H9 (cell line): ENCODE measurements around the gene GPC1. TPM values are rescaled to one million over a fixed set of nuclear protein-coding genes. Genes with fewer than 3 reads are reported as not detected.

Experiments used
- DNase-seq: peaks from one replicate; pipeline ENCODE4 v3.0.0-alpha.2; 2017
- H2AFZ ChIP-seq: one replicate; pipeline ENCODE4 v1.6.1; 2013; ENCODE audit warnings: mild to moderate bottlenecking, low read length, control low read depth, moderate library complexity
- H2AK5ac ChIP-seq: 2 replicates; pipeline ENCODE4 v1.6.1; 2013; ENCODE audit warnings: low read length, control low read depth, mixed read lengths; ENCODE audit not compliant: insufficient read length
- H2BK120ac ChIP-seq: one replicate; pipeline ENCODE4 v1.6.1; 2013; ENCODE audit warnings: low read depth, mild to moderate bottlenecking, low read length, control low read depth, inconsistent platforms; ENCODE audit not compliant: poor library complexity, severe bottlenecking
- H2BK12ac ChIP-seq: 2 replicates; pipeline ENCODE4 v1.6.1; 2013; ENCODE audit warnings: low read length, control low read depth, mixed read lengths, low read depth; ENCODE audit not compliant: insufficient read length
- H2BK15ac ChIP-seq: 2 replicates; pipeline ENCODE4 v1.6.1; 2013; ENCODE audit warnings: low read depth, low read length, control low read depth
- H2BK20ac ChIP-seq: one replicate; pipeline ENCODE4 v1.6.1; 2013; ENCODE audit warnings: low read depth, mild to moderate bottlenecking, low read length, control low read depth, inconsistent platforms; ENCODE audit not compliant: poor library complexity, severe bottlenecking
- H2BK5ac ChIP-seq: 2 replicates; pipeline ENCODE4 v1.6.1; 2013; ENCODE audit warnings: low read length, control low read depth, mixed read lengths; ENCODE audit not compliant: insufficient read length
- H3K14ac ChIP-seq: 2 replicates; pipeline ENCODE4 v1.6.1; 2013; ENCODE audit warnings: low read length, control low read depth; ENCODE audit not compliant: insufficient read depth
- H3K18ac ChIP-seq: 2 replicates; pipeline ENCODE4 v1.6.1; 2013; ENCODE audit warnings: low read depth, mild to moderate bottlenecking, mixed read lengths, low read length, control low read depth; ENCODE audit not compliant: insufficient read length
- H3K23ac ChIP-seq: 2 replicates; pipeline ENCODE4 v1.6.1; 2013; ENCODE audit warnings: low read length, control low read depth, mixed read lengths, low read depth; ENCODE audit not compliant: insufficient read length
- H3K23me2 ChIP-seq: 2 replicates; pipeline ENCODE4 v1.6.1; 2013; ENCODE audit warnings: low read depth, mild to moderate bottlenecking, mixed read lengths, low read length, control low read depth; ENCODE audit not compliant: insufficient read length, poor library complexity, severe bottlenecking
- H3K27ac ChIP-seq: 2 replicates; pipeline ENCODE4 v1.5.1; 2013; ENCODE audit warnings: low read length, control low read depth, mixed read lengths, low read depth; ENCODE audit not compliant: insufficient read length
- H3K27me3 ChIP-seq: 2 replicates; pipeline ENCODE4 v1.6.1; 2013; ENCODE audit warnings: low read length, control low read depth, inconsistent platforms; ENCODE audit not compliant: insufficient read depth
- H3K4ac ChIP-seq: 2 replicates; pipeline ENCODE4 v1.6.1; 2013; ENCODE audit warnings: low read depth, mild to moderate bottlenecking, control low read depth, inconsistent platforms, low read length, moderate library complexity
- H3K4me1 ChIP-seq: 2 replicates; pipeline ENCODE4 v1.6.1; 2013; ENCODE audit warnings: low read length, control low read depth, inconsistent platforms; ENCODE audit not compliant: insufficient read depth
- H3K4me2 ChIP-seq: 2 replicates; pipeline ENCODE4 v1.6.1; 2013; ENCODE audit warnings: low read length, control low read depth, mixed read lengths; ENCODE audit not compliant: insufficient read length, insufficient read depth
- H3K56ac ChIP-seq: 2 replicates; pipeline ENCODE4 v1.6.1; 2013; ENCODE audit warnings: low read depth, mild to moderate bottlenecking, mixed read lengths, low read length, control low read depth; ENCODE audit not compliant: insufficient read length
- H3K79me1 ChIP-seq: 2 replicates; pipeline ENCODE4 v1.6.1; 2013; ENCODE audit warnings: low read depth, mild to moderate bottlenecking, moderate library complexity, low read length, control low read depth, inconsistent platforms; ENCODE audit not compliant: insufficient read depth, poor library complexity, severe bottlenecking
- H3K79me2 ChIP-seq: 2 replicates; pipeline ENCODE4 v1.6.1; 2013; ENCODE audit warnings: low read length, control low read depth, inconsistent platforms; ENCODE audit not compliant: insufficient read depth
- H3K9ac ChIP-seq: 2 replicates; pipeline ENCODE4 v1.6.1; 2013; ENCODE audit warnings: low read length, control low read depth, mixed read lengths; ENCODE audit not compliant: insufficient read length; ENCODE audit errors: extremely low read depth
- H3K9me3 ChIP-seq: one replicate; pipeline ENCODE4 v1.6.1; 2013; ENCODE audit warnings: low read depth, low read length, inconsistent platforms; ENCODE audit not compliant: control insufficient read depth
- H3T11ph ChIP-seq: one replicate; pipeline ENCODE4 v1.6.1; 2013; ENCODE audit warnings: mild to moderate bottlenecking, low read length, control low read depth, inconsistent platforms
- H4K20me1 ChIP-seq: one replicate; pipeline ENCODE4 v1.6.1; 2013; ENCODE audit not compliant: control insufficient read depth, insufficient read length, insufficient read depth
- H4K5ac ChIP-seq: 2 replicates; pipeline ENCODE4 v1.6.1; 2013; ENCODE audit warnings: low read depth, mild to moderate bottlenecking, mixed read lengths, low read length, control low read depth; ENCODE audit not compliant: insufficient read length
- H4K8ac ChIP-seq: replicated peaks from 2 replicates; pipeline ENCODE4 v1.6.1; 2013; ENCODE audit warnings: low read length, control low read depth, mixed read lengths, low read depth; ENCODE audit not compliant: insufficient read length
- H4K91ac ChIP-seq: 2 replicates; pipeline ENCODE4 v1.6.1; 2013; ENCODE audit warnings: low read depth, mild to moderate bottlenecking, moderate library complexity, mixed read lengths, low read length, control low read depth; ENCODE audit not compliant: insufficient read length
- H3K27ac Mint-ChIP-seq, 3 experiments: 2 replicates in 2 of 3; 3 replicates in 1 of 3; pipeline ENCODE4 v1.8.0; 2020 to 2021; ENCODE audit warnings: mixed read lengths in 3 of 3, mild to moderate bottlenecking in 1 of 3, moderate library complexity in 1 of 3
- H3K27me3 Mint-ChIP-seq: 2 replicates; pipeline ENCODE4 v1.8.0; 2021; ENCODE audit warnings: low read depth, mild to moderate bottlenecking, moderate library complexity, mixed read lengths
- H3K36me3 Mint-ChIP-seq, 3 experiments: 2 replicates in 2 of 3; 3 replicates in 1 of 3; pipeline ENCODE4 v1.8.0; 2020 to 2021; ENCODE audit warnings: low read depth in 3 of 3, mixed read lengths in 3 of 3; ENCODE audit not compliant: insufficient read depth in 1 of 3
- H3K4me1 Mint-ChIP-seq, 2 experiments: 2 replicates each; pipeline ENCODE4 v1.8.0; 2020; ENCODE audit warnings: mixed read lengths in 2 of 2
- H3K4me3 Mint-ChIP-seq, 2 experiments: 2 replicates in 1 of 2; 3 replicates in 1 of 2; pipeline ENCODE4 v1.8.0; 2020 to 2021; ENCODE audit warnings: mild to moderate bottlenecking in 2 of 2, mixed read lengths in 2 of 2, moderate library complexity in 1 of 2
- H3K9me3 Mint-ChIP-seq, 2 experiments: 2 replicates in 1 of 2; 3 replicates in 1 of 2; pipeline ENCODE4 v1.8.0; 2020; ENCODE audit warnings: mild to moderate bottlenecking in 2 of 2, mixed read lengths in 2 of 2, moderate library complexity in 1 of 2
- CTCF ChIP-seq: fragments of 200-600 bp; sonication (generic); conservative IDR thresholded peaks from 3 replicates; pipeline ENCODE4 v1.8.0; 2021; ENCODE audit warnings: antibody characterized with exemption, mild to moderate bottlenecking
- WGBS: extraction: QIAGEN DNeasy Blood & Tissue Kit; methylation state at CpG from one replicate; pipeline ENCODE4 v1.1.7; 2013; ENCODE audit warnings: missing lambda C conversion rate, low lambda C conversion rate, mixed read lengths; ENCODE audit not compliant: insufficient read length; ENCODE audit errors: extremely low coverage; 5-methylcytosine and 5-hydroxymethylcytosine counted together
- total RNA-seq: library from RNA; stranded (reverse); gene quantifications from 2 replicates; pipeline ENCODE4 v1.2.1, GENCODE V29; 2021

The GPC1 gene
- total RNA-seq, 1 experiment from 2014 or later: 39.4 TPM

- Histone ChIP-seq H3K18ac (no peak overlapping the region), H3K4me2 (no peak overlapping the region), H3K4ac (no peak overlapping the region), H2BK5ac (no peak overlapping the region), H3K79me1 (no peaks in the 10 kb centered on the region), H2BK15ac (no peak overlapping the region), H4K91ac (no peak overlapping the region), H3K4me1 (no peaks in the 10 kb centered on the region), H2BK12ac (no peak overlapping the region), H4K20me1 (no peaks in the 10 kb centered on the region), H4K5ac (no peak overlapping the region), H3K23me2 (no peaks in the 10 kb centered on the region), H3K56ac (no peak overlapping the region), H3K14ac (no peak overlapping the region), H2BK20ac (no peak overlapping the region), H3K9me3 (no peaks in the 10 kb centered on the region), H4K8ac (no peak overlapping the region), H2AFZ (no peak overlapping the region), H3K27me3 (no peaks in the 10 kb centered on the region), H2AK5ac (no peak overlapping the region), H3K9ac (no peak overlapping the region), H3K79me2 (no peaks in the 10 kb centered on the region), H3K23ac (no peak overlapping the region), H2BK120ac (no peak overlapping the region), H3K27ac (no peak overlapping the region), H3T11ph (no peak overlapping the region)
- H3K4me1 Mint-ChIP-seq: peaks cover 2 to 6% of the 10 kb centered on the region in 2 experiments; a peak in 3 of 4 replicates
- WGBS: no CpG with 5 or more reads among the region's 22 CpGs
- H3K27ac Mint-ChIP-seq: no peak overlapping the region
- DNase-seq: peak; percentile 22
- no peaks in the 10 kb centered on the region for H3K9me3 Mint-ChIP-seq
- no peak for TF ChIP-seq CTCF
- H3K4me3 Mint-ChIP-seq: no peak overlapping the region
- H3K27me3 Mint-ChIP-seq: peaks cover 5% of the 10 kb centered on the region; the same call in 1 of the 2 replicates
- H3K36me3 Mint-ChIP-seq: peaks cover 0 to 18% (median 16%) of the 10 kb centered on the region in 3 experiments; a peak in 6 of 7 replicates
Measured at GRCh38 chr2:240465268-240465764, 29.9 kb downstream of the GPC1 start.
